Thymus (tissue), 11 donors: ENCODE results near the gene SEZ6. TPM values are rescaled to one million over a fixed set of nuclear protein-coding genes. Genes with fewer than 3 reads are reported as not detected.

ENCODE experiments used
- DNase-seq, 9 donors: peaks; one replicate each; pipeline ENCODE4 v3.0.0-alpha.2; 2013; ENCODE audit warnings: low spot score in 9 of 9, low read depth in 6 of 9, missing footprints in 1 of 9
- H3K27ac ChIP-seq, 2 donors: one replicate each; pipeline ENCODE4 v1.5.1; 2013; ENCODE audit warnings: control low read depth in 1 of 2, low read depth in 1 of 2, low read length in 1 of 2, mild to moderate bottlenecking in 1 of 2, moderate library complexity in 1 of 2
- H3K27me3 ChIP-seq, 2 donors: one replicate each; pipeline ENCODE4 v1.5.1; 2013; ENCODE audit warnings: low read length in 1 of 2; ENCODE audit not compliant: control insufficient read depth in 2 of 2, insufficient read depth in 1 of 2
- H3K36me3 ChIP-seq, 2 donors: one replicate each; pipeline ENCODE4 v1.5.1; 2013; ENCODE audit warnings: low read length in 1 of 2, mild to moderate bottlenecking in 1 of 2, moderate library complexity in 1 of 2; ENCODE audit not compliant: control insufficient read depth in 2 of 2, insufficient read depth in 2 of 2
- H3K4me1 ChIP-seq, 2 donors: one replicate each; pipeline ENCODE4 v1.5.1; 2013; ENCODE audit warnings: low read length in 2 of 2; ENCODE audit not compliant: control insufficient read depth in 2 of 2, insufficient read depth in 2 of 2
- H3K4me3 ChIP-seq, 2 donors: one replicate each; pipeline ENCODE4 v1.5.1; 2013; ENCODE audit warnings: low read length in 2 of 2, control low read depth in 1 of 2, mild to moderate bottlenecking in 1 of 2
- H3K9me3 ChIP-seq, 2 donors: one replicate each; pipeline ENCODE4 v1.5.1; 2013; ENCODE audit warnings: low read length in 1 of 2, mild to moderate bottlenecking in 1 of 2; ENCODE audit not compliant: control insufficient read depth in 2 of 2, insufficient read depth in 1 of 2
- WGBS: extraction: QIAGEN DNeasy Blood & Tissue Kit; methylation state at CpG from one replicate; pipeline ENCODE4 v1.1.7; 2013; 5-methylcytosine and 5-hydroxymethylcytosine counted together
- polyA plus RNA-seq: library from polyadenylated mRNA; stranded (reverse); fragments of 200-250 nt; gene quantifications from one replicate; pipeline ENCODE4 v1.2.3, GENCODE V29; 2013
- total RNA-seq: library from RNA; stranded (reverse); fragments of 120-200 nt; gene quantifications from one replicate; pipeline ENCODE4 v1.2.4, GENCODE V29; 2013
- donor health status: healthy.

SEZ6 gene
- total and polyA plus RNA-seq, 2 donors = 0.09 to 0.48 TPM

GRCh38 chr17:28957277-28957991 lies 48.4 kb downstream of the SEZ6 start:
- H3K4me1 ChIP-seq = peaks cover 8 to 11% of the 10 kb centered on the region in 2 donors
- WGBS = 97% methylated on average over 13 of the region's 13 CpGs
- no peak for DNase-seq
- H3K27ac ChIP-seq = no peak overlapping the region
- no peaks in the 10 kb centered on the region for H3K36me3 ChIP-seq
- no peaks in the 10 kb centered on the region for H3K27me3 ChIP-seq
- H3K4me3 ChIP-seq = no peak overlapping the region
- H3K9me3 ChIP-seq = no peaks in the 10 kb centered on the region

- Histone ChIP-seq H3K9me3 (no peaks in the 10 kb centered on the region), H3K4me1 (peaks cover 8 to 15% of the 10 kb centered on the region in 2 donors), H3K36me3 (no peaks in the 10 kb centered on the region), H3K4me3 (no peak overlapping the region), H3K27ac (no peak overlapping the region), H3K27me3 (no peaks in the 10 kb centered on the region)
- WGBS = 97% methylated on average over 3 of the region's 3 CpGs
- no peak for DNase-seq
These were observed 49.0 kb downstream of the SEZ6 start for GRCh38 chr17:28956861-28957260.

GRCh38 chr17:28956112-28956511 lies 49.7 kb downstream of the SEZ6 start:
- Histone ChIP-seq H3K4me3 (no peak overlapping the region), H3K36me3 (no peaks in the 10 kb centered on the region), H3K9me3 (no peaks in the 10 kb centered on the region), H3K4me1 (peaks cover 8 to 17% of the 10 kb centered on the region in 2 donors), H3K27me3 (no peaks in the 10 kb centered on the region), H3K27ac (no peak overlapping the region)
- DNase-seq = no peak
- WGBS = 97% methylated on average over 7 of the region's 7 CpGs

GRCh38 chr17:28955408-28955807 lies 50.4 kb downstream of the SEZ6 start:
- WGBS = 96% methylated on average over 5 of the region's 5 CpGs
- Histone ChIP-seq H3K4me1 (peaks cover 8 to 17% of the 10 kb centered on the region in 2 donors), H3K27me3 (no peaks in the 10 kb centered on the region), H3K4me3 (no peak overlapping the region), H3K27ac (no peak overlapping the region), H3K9me3 (no peaks in the 10 kb centered on the region), H3K36me3 (no peaks in the 10 kb centered on the region)
- DNase-seq = no peak

GRCh38 chr17:28954886-28955285 lies 50.9 kb downstream of the SEZ6 start:
- Histone ChIP-seq H3K4me3 (no peak overlapping the region), H3K27ac (no peak overlapping the region), H3K9me3 (no peaks in the 10 kb centered on the region), H3K4me1 (peaks cover 8 to 17% of the 10 kb centered on the region in 2 donors), H3K27me3 (no peaks in the 10 kb centered on the region), H3K36me3 (no peaks in the 10 kb centered on the region)
- 97% methylated on average over 2 of the region's 2 CpGs for WGBS
- no peak for DNase-seq

GRCh38 chr17:28953444-28954118 lies 52.3 kb downstream of the SEZ6 start:
- peak in 5 of 9 donors; percentile 23 to 69 (median 48) for DNase-seq
- H3K27ac ChIP-seq = no peak overlapping the region

GRCh38 chr17:28951991-28952975 lies 53.5 kb downstream of the SEZ6 start:
- Histone ChIP-seq H3K4me3 (peak overlapping the region; percentile 56 to 68), H3K4me1 (peaks cover 22 to 34% of the 10 kb centered on the region in 2 donors), H3K27ac (peak overlapping the region; percentile 99 to 100), H3K36me3 (peaks cover 0 to 2% of the 10 kb centered on the region in 2 donors), H3K27me3 (no peaks in the 10 kb centered on the region), H3K9me3 (no peaks in the 10 kb centered on the region)
- peak; percentile 97 to 100 (median 99) for DNase-seq
- 7% methylated on average over 36 of the region's 36 CpGs for WGBS

More at GRCh38 chr17:28953444-28954118, 52.3 kb downstream of the SEZ6 start:
- H3K27me3 ChIP-seq = no peaks in the 10 kb centered on the region
- H3K4me3 ChIP-seq = no peak overlapping the region
- 41% methylated on average over 5 of the region's 5 CpGs for WGBS
- H3K9me3 ChIP-seq = no peaks in the 10 kb centered on the region
- peaks cover 11 to 22% of the 10 kb centered on the region in 2 donors for H3K4me1 ChIP-seq
- peaks cover 0 to 2% of the 10 kb centered on the region in 2 donors for H3K36me3 ChIP-seq

- H3K4me3 ChIP-seq = peak within 1 kb of the TSS; percentile 72 to 89
- H3K4me1 ChIP-seq = peaks cover 22 to 40% of the 10 kb centered on the region in 2 donors
- WGBS = under 1% methylated on average over 51 of the region's 51 CpGs
- no peaks in the 10 kb centered on the region for H3K9me3 ChIP-seq
- peak; percentile 97 to 100 (median 100) for DNase-seq
- H3K36me3 ChIP-seq = peaks cover 0 to 6% of the 10 kb centered on the region in 2 donors
- H3K27ac ChIP-seq = peak within 1 kb of the TSS; percentile 99 to 100
- H3K27me3 ChIP-seq = no peaks in the 10 kb centered on the region
These were observed 54.3 kb downstream of the SEZ6 start, which contains the start of gene PHF12 for GRCh38 chr17:28951428-28951990. PHF12 (minus strand) TSS chr17:28951518; CDS start chr17:28950960, 558 bp downstream.
